Coronary artery (tissue), 2 donors: ENCODE results near the gene FOS.

Source experiments
- DNase-seq: peaks from one replicate; pipeline ENCODE4 v3.0.0-alpha.2; 2017; ENCODE audit warnings: low spot score
- H3K27ac ChIP-seq, 2 donors: fragments of 200-600 bp; sonication (generic); one replicate each; pipeline ENCODE4 v1.5.1; 2016 to 2019
- H3K4me3 ChIP-seq: fragments of 200-600 bp; sonication (generic); 2 replicates; pipeline ENCODE4 v1.5.1; 2016; ENCODE audit warnings: mild to moderate bottlenecking, moderate library complexity
- TF ChIP-seq, protein P1 (sequence below): fragments of 200-600 bp; sonication (generic); IDR thresholded peaks from one replicate; pipeline ENCODE4 v1.5.1; 2019; ENCODE audit warnings: antibody characterized with exemption

FOS gene

DNA sequence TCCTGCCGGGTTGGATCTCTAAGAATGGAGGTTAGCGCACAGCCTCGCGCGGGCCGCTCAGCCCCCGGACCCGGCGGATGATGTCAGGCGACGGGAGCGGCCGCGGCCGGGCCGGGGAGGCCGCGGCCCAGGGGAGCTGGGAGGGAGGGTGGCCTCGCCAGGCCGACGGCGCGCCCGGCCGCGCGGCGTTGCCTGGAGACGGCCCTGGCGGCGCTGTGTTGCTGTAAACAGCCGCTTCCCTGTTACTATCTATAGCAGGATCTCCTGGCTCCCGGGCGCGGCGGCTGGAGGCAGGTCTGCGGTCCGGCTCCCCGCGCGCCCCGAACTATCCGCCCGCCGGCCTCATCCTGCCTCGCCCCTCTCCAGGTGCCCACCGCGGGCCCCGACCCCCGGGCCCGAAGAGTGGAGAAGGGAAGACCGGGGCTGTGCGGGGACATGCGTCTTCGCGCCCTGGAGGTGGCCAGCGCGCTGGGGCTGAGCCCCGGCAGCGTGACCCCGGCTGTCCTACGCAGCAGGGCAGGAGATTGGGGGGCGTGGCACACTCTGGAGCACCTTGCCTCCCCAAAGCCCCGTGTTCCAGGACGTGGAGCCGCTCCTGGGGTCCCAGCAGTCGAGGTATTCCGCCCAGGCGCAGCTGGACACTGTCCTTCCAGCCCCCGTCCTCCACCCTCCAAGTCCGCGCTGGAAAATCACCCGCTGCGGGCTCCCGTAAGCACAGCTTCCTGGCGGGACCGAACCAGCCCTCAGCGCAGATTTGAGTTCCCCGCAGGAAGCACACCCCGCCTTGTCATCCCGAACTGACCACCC lies 1.4 kb upstream of the FOS start:
- peak overlapping the region; percentile 100 for H3K27ac ChIP-seq
- TF ChIP-seq, protein P1, sequence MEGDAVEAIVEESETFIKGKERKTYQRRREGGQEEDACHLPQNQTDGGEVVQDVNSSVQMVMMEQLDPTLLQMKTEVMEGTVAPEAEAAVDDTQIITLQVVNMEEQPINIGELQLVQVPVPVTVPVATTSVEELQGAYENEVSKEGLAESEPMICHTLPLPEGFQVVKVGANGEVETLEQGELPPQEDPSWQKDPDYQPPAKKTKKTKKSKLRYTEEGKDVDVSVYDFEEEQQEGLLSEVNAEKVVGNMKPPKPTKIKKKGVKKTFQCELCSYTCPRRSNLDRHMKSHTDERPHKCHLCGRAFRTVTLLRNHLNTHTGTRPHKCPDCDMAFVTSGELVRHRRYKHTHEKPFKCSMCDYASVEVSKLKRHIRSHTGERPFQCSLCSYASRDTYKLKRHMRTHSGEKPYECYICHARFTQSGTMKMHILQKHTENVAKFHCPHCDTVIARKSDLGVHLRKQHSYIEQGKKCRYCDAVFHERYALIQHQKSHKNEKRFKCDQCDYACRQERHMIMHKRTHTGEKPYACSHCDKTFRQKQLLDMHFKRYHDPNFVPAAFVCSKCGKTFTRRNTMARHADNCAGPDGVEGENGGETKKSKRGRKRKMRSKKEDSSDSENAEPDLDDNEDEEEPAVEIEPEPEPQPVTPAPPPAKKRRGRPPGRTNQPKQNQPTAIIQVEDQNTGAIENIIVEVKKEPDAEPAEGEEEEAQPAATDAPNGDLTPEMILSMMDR = no peak
- DNase-seq = peak; percentile 99
- peak overlapping the region; percentile 93 for H3K4me3 ChIP-seq

- DNase-seq = no peak
- peak overlapping the region; percentile 100 for H3K27ac ChIP-seq
- H3K4me3 ChIP-seq = peak overlapping the region; percentile 93
- TF ChIP-seq, protein P1 = no peak
Observed at GRCh38 chr14:75277815-75278421, 710 bp upstream of the FOS start.

DNA sequence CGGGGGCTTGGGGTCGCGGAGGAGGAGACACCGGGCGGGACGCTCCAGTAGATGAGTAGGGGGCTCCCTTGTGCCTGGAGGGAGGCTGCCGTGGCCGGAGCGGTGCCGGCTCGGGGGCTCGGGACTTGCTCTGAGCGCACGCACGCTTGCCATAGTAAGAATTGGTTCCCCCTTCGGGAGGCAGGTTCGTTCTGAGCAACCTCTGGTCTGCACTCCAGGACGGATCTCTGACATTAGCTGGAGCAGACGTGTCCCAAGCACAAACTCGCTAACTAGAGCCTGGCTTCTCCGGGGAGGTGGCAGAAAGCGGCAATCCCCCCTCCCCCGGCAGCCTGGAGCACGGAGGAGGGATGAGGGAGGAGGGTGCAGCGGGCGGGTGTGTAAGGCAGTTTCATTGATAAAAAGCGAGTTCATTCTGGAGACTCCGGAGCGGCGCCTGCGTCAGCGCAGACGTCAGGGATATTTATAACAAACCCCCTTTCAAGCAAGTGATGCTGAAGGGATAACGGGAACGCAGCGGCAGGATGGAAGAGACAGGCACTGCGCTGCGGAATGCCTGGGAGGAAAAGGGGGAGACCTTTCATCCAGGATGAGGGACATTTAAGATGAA lies 630 bp downstream of the FOS start:
- DNase-seq = no peak
- TF ChIP-seq, protein P1 = no peak

GRCh38 chr14:75279763-75280290 lies 1.2 kb downstream of the FOS start:
- H3K27ac ChIP-seq = peak overlapping the region; percentile 100
- TF ChIP-seq, protein P1 = no peak
- no peak for DNase-seq
- peak overlapping the region; percentile 93 for H3K4me3 ChIP-seq

More for the DNA sequence above, 630 bp downstream of the FOS start:
- peak overlapping the region; percentile 93 for H3K4me3 ChIP-seq
- peak overlapping the region; percentile 100 for H3K27ac ChIP-seq

DNA sequence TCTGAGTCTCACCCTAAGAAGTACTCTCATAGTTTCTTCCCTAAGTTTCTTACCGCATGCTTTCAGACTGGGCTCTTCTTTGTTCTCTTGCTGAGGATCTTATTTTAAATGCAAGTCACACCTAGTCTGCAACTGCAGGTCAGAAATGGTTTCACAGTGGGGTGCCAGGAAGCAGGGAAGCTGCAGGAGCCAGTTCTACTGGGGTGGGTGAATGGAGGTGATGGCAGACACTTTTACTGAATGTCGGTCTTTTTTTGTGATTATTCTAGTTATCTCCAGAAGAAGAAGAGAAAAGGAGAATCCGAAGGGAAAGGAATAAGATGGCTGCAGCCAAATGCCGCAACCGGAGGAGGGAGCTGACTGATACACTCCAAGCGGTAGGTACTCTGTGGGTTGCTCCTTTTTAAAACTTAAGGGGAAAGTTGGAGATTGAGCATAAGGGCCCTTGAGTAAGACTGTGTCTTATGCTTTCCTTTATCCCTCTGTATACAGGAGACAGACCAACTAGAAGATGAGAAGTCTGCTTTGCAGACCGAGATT lies 1.7 kb downstream of the FOS start:
- peak overlapping the region; percentile 93 for H3K4me3 ChIP-seq
- H3K27ac ChIP-seq = peak overlapping the region; percentile 100
- no peak for DNase-seq
- TF ChIP-seq, protein P1 = no peak

DNA sequence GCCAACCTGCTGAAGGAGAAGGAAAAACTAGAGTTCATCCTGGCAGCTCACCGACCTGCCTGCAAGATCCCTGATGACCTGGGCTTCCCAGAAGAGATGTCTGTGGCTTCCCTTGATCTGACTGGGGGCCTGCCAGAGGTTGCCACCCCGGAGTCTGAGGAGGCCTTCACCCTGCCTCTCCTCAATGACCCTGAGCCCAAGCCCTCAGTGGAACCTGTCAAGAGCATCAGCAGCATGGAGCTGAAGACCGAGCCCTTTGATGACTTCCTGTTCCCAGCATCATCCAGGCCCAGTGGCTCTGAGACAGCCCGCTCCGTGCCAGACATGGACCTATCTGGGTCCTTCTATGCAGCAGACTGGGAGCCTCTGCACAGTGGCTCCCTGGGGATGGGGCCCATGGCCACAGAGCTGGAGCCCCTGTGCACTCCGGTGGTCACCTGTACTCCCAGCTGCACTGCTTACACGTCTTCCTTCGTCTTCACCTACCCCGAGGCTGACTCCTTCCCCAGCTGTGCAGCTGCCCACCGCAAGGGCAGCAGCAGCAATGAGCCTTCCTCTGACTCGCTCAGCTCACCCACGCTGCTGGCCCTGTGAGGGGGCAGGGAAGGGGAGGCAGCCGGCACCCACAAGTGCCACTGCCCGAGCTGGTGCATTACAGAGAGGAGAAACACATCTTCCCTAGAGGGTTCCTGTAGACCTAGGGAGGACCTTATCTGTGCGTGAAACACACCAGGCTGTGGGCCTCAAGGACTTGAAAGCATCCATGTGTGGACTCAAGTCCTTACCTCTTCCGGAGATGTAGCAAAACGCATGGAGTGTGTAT lies 2.4 kb downstream of the FOS start:
- TF ChIP-seq, protein P1 = no peak
- peak overlapping the region; percentile 100 for H3K27ac ChIP-seq
- peak overlapping the region; percentile 93 for H3K4me3 ChIP-seq
- no peak for DNase-seq
